Stimulated activated CD8-positive, alpha-beta memory T cell treated with anti-CD3 and anti-CD28 coated beads, Interleukin-2, amount 100 ng/mL, for 1 hour (primary cell): ENCODE data around the gene CORIN.
A peak's percentile ranks its signal among the peaks of the same experiment; 100 is the strongest.
"Not testable (repeated sequence)": the region's sequence is repeated elsewhere in the genome, so short reads cannot be mapped to it uniquely, and the experiment has no call there.

ENCODE experiments used
- DNase-seq, 2 donors: peaks; one replicate each; pipeline ENCODE4 v3.0.0-alpha.2; 2020; ENCODE audit warnings: low read depth in 2 of 2

The CORIN gene

GRCh38 chr4:47691757-47692383, 146.0 kb downstream of the CORIN start:
- DNase-seq, result not testable (repeated sequence)

GRCh38 chr4:47690611-47691010, 147.3 kb downstream of the CORIN start:
- no peak for DNase-seq

GRCh38 chr4:47686294-47686872, 151.5 kb downstream of the CORIN start:
- DNase-seq, result peak; percentile 19 to 39

- DNase-seq, result no peak
Observed at GRCh38 chr4:47675806-47676205, 162.1 kb downstream of the CORIN start.

GRCh38 chr4:47674144-47674543, 163.7 kb downstream of the CORIN start:
- no peak for DNase-seq

GRCh38 chr4:47672696-47673095, 165.2 kb downstream of the CORIN start:
- DNase-seq, result no peak

GRCh38 chr4:47669946-47670345, 167.9 kb downstream of the CORIN start:
- no peak for DNase-seq

DNA sequence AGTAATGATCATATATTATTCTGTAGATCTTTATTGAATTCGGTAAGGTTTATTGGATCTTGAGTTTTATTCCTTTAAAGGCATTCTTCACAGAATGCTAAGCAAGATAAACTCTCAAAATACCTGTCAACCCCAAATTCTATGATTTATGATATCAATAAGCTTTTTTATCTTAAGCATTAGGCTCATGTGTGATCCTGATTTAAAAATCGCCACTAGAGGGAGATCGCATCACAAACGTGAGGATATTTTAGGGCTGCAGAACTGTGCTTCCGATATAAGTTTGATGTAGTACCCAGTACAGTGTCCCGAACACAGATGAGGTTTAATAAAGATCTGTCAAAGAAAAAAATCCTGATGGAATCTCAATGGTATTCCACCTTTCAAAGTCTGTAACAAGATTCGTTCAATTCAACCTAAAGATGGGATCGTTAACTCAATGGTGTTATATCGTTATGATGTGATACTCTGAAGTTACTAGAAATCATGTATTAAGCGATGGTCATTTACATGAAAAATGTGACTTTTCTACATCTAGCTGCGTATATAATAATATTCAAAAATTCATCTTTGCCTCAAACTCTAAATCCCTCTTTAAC, 169.0 kb downstream of the CORIN start:
- no peak for DNase-seq

GRCh38 chr4:47668256-47668655, 169.6 kb downstream of the CORIN start:
- no peak for DNase-seq

DNA sequence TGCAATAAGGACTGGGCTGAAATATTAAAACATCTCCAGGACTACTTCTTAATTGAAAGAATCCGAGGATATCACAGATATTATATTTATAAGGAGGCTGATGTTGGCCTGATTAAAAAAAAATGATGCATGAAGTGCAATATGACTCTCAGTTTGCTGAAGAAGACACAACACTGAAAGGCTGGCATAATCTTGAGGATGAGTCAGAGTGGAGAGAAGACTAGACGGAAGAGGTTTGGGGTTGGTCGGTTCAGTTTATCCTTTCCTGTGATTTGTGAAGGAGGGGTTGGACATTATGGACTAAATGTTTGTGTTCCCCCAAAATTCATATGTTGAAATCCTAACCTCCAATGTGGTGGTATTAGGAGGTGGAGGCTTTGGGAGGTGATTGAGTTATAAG, 170.3 kb downstream of the CORIN start:
- no peak for DNase-seq

- DNase-seq, result no peak
Observed at GRCh38 chr4:47664051-47664826, 173.6 kb downstream of the CORIN start.

GRCh38 chr4:47662975-47663374, 174.9 kb downstream of the CORIN start:
- no peak for DNase-seq

DNA sequence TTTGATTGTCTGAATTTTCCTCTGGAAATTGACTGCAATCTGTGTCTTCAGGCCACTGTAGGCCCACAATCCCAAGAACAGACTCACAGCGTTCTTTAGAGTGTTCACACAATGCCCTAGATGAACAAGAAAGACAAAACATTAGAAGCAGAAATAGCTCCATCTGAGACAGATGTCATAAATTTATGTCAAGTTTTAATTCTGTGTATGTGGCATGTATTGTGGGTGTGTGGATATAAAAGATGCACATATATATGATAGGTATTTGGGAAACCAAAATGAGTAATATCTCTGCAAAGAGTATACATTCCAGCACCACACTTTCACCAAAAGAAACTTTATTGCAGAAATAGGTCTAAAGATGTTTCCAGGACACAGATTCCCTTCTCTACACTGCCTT, 176.1 kb downstream of the CORIN start:
- DNase-seq, result no peak

GRCh38 chr4:47659342-47659741, 178.5 kb downstream of the CORIN start:
- DNase-seq, result no peak

DNA sequence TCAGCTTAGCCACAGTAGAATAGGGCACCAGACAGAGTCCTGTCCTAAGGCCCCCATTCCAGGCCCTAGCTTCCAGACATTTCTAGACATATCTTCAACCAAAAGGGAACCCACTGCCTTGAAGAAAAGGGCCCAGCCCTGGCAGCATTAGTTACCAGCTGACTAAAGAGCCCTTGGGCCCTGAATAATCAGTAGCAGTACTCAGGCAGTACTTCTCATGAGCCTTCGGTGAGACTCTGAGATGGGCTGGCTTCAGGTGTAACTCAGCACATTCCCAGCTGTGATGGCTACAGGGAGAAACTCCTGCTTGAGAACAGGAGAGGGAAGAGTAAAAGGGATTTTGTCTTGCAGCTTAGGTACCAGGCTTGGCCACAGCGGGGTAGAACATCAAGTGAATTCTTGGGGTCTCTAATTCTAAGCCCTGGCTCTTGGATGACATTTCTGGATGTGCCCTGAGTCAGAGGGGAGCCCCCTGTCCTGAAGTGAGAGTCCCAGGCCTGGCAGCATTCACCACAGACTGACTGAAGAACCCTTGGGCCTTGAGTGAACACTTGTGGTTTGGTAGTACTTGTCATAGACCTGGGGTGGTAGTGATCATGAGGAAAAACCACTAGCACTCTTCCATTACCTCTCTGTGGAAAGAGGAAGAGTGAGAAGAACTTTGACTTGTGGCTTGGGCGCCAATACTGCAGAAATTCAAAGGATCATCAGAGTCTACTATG, 182.7 kb downstream of the CORIN start:
- no peak for DNase-seq

- DNase-seq, result no peak
Observed at GRCh38 chr4:47652092-47652491, 185.8 kb downstream of the CORIN start.

DNA sequence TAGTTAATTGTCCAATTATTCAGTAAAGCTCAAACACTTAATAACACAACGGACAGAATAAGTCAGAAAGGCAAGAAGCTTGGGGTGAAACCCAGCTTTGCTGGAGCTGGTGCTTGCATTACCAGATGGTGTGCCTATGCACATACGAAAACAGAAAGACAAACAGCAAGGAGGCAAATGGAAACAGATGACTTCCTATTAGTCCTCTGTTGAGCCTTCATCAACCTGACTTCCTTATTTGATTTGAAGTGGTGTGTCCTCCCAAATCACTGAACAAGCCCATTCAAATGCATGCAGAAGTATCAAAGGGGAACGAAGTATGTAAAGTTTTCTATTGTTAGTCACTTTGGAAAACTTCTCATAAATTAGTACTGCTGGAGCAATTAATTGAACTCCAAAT, 186.6 kb downstream of the CORIN start:
- no peak for DNase-seq

- no peak for DNase-seq
Observed at GRCh38 chr4:47650584-47651130, 187.2 kb downstream of the CORIN start.

- DNase-seq, result no peak
Observed at GRCh38 chr4:47647544-47647943, 190.3 kb downstream of the CORIN start.

DNA sequence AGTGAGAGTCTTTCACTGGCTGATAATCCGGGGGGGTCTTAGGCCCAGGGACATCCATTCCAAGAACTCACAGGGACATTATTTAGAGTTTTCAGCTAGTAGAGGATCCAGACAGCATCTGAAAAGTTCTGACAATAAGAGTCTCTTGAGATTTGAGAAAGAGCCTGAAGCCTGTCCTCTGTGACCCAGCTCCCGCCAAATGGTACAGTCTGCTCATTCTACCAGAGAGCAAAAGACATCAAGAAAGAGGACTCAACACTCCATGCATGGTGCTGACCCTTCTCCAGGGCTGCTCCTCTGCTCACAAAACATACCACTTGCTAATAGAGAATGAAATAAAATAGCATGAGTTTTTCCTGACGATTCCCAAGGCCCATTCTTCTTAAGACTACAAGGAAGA, 190.8 kb downstream of the CORIN start:
- DNase-seq, result no peak

GRCh38 chr4:47646372-47646771, 191.5 kb downstream of the CORIN start:
- DNase-seq, result no peak

GRCh38 chr4:47643845-47644244, 194.0 kb downstream of the CORIN start:
- DNase-seq, result no peak
